ENCODE data around the gene SULT1A2.

Gene SULT1A2

DNA sequence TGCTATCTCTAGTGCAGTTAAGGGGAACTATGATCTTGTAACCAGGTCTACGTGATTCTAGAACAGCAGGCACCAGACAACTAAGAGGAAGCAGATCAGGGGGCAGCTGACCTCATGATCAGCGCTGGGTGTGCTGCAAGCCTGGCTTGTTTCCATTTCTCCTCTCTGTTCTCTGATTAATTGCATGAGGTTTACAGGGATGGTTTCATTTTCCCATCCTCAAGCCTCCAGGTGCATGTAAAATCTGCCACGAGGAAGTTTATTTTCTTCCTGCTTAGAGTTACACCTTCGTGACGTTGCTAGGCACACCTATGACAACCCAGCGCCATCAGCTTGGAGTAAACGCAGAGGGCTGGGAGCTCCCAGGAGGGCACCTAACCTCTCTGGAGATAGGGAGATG lies 53.8 kb downstream of the SULT1A2 start:
- peak; percentile 32 for DNase-seq (ENCODE audit: low read depth)
- H3K4me3 ChIP-seq (ENCODE audit: low read depth, low read length) = no peak overlapping the region
- no peak for TF ChIP-seq CTCF (conservative IDR thresholded peaks at IDR 0.05; ENCODE audit: low read depth, low read length)

DNA sequence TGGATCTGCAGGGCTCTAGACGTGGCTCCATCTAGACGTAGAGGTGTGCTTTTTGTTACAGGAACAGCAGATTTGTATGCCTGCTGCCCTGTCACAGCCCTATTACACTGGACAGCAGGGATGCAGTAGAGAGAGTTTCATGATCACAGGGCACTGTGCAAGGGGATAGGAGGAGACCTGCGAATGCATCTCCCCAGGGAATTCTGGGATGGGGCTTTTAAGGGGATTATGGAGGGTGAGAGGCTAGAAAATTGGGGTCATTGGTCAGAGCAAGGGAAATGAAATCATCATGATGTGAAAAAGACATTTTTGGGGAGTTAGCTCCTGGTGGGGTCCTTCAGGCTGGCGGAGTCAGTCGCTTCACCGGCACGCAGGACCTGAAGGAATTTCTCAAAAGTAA lies 54.2 kb downstream of the SULT1A2 start:
- no peak for DNase-seq (ENCODE audit: low read depth)
- no peak for TF ChIP-seq CTCF (conservative IDR thresholded peaks at IDR 0.05; ENCODE audit: low read depth, low read length)
- no peak overlapping the region for H3K4me3 ChIP-seq (ENCODE audit: low read depth, low read length)

Measured in choroid plexus epithelial cell (primary cell).